Measurements from ENCODE around the gene ARPC1B.

GRCh38 chr7:99387912-99388311 lies 13.4 kb downstream of the ARPC1B start:
- no peak for TF ChIP-seq CTCF (conservative IDR thresholded peaks at IDR 0.05; ENCODE audit: low read length)
- no peak for TF ChIP-seq EZH2phosphoT487 (IDR thresholded peaks at IDR 0.05; ENCODE audit: borderline replicate concordance)
